GM10266 (cell line): Measurements from ENCODE around the gene PIK3R3.

Experiments used
- DNase-seq: peaks from one replicate; pipeline ENCODE4 v3.0.0; 2012; ENCODE audit errors: extremely low spot score
- CTCF ChIP-seq: IDR thresholded peaks from 2 replicates; pipeline ENCODE4 v1.5.1; 2012; ENCODE audit warnings: mild to moderate bottlenecking, low read depth; ENCODE audit not compliant: control insufficient read depth, insufficient read depth; ENCODE audit errors: missing control alignments

The PIK3R3 gene

GRCh38 chr1:45999507-45999906 is 132.9 kb downstream of the PIK3R3 start:
- no peak for TF ChIP-seq CTCF
- no peak for DNase-seq

GRCh38 chr1:45998020-45998617 is 134.3 kb downstream of the PIK3R3 start:
- no peak for DNase-seq
- TF ChIP-seq CTCF = no peak

GRCh38 chr1:45995298-45995697 is 137.1 kb downstream of the PIK3R3 start:
- no peak for DNase-seq
- TF ChIP-seq CTCF = no peak

- TF ChIP-seq CTCF = no peak
- DNase-seq = no peak
These were observed 138.0 kb downstream of the PIK3R3 start for GRCh38 chr1:45994423-45994822.
